Right lobe of liver (tissue), 4 donors: ENCODE measurements around the gene USP1.

Experiments
- POLR2A ChIP-seq: fragments of 450-650 bp; IDR thresholded peaks from one replicate; pipeline ENCODE4 v1.6.1; 2017; ENCODE audit warnings: antibody characterized with exemption, mild to moderate bottlenecking
- TF ChIP-seq, protein P1 (sequence below), 4 donors: fragments of 200-600 bp in 3 of 4; fragments of 450-650 bp in 1 of 4; IDR thresholded peaks; one replicate each; pipeline versions ENCODE4 v1.5.1 to v1.8.0; 2016 to 2022; ENCODE audit warnings: antibody characterized with exemption in 4 of 4, mild to moderate bottlenecking in 2 of 4
- donor health status: DM: no; HTN: no; CAD: no.
- donor health status: DM: no; HTN: no; CAD: no.
- donor health status: DM: no; HTN: yes; CAD: no.

DNA sequence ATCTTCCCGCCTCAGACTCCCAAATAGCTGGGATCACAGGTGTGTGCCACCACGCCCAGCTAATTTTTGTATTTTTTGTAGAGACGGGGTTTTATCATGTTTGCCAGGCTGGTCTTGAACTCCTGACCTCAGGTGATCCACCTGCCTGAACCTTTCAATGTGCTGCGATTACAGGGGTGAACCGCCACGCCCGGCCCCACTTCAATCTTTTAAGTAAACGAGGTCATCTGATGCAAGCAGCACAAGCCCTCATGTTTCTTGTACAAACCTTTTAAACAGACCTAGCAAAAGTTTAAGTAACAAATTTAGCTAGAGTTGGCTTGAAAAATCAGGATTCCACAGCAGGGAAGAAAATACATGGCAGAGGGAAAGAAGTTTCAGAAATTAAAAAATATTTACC lies 21.2 kb upstream of the USP1 start:
- TF ChIP-seq, protein P1, sequence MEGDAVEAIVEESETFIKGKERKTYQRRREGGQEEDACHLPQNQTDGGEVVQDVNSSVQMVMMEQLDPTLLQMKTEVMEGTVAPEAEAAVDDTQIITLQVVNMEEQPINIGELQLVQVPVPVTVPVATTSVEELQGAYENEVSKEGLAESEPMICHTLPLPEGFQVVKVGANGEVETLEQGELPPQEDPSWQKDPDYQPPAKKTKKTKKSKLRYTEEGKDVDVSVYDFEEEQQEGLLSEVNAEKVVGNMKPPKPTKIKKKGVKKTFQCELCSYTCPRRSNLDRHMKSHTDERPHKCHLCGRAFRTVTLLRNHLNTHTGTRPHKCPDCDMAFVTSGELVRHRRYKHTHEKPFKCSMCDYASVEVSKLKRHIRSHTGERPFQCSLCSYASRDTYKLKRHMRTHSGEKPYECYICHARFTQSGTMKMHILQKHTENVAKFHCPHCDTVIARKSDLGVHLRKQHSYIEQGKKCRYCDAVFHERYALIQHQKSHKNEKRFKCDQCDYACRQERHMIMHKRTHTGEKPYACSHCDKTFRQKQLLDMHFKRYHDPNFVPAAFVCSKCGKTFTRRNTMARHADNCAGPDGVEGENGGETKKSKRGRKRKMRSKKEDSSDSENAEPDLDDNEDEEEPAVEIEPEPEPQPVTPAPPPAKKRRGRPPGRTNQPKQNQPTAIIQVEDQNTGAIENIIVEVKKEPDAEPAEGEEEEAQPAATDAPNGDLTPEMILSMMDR (IDR thresholded peaks at IDR 0.05), result no peak
- no peak for TF ChIP-seq POLR2A
